Activated CD4-positive, alpha-beta T cell treated with anti-CD3 and anti-CD28 coated beads, Interleukin-2, amount 10 ng/mL, durations not matched to agents 7 days and 5 days (primary cell): ENCODE results near the gene ASIP. TPM values are rescaled to one million over a fixed set of nuclear protein-coding genes. Genes with fewer than 3 reads are reported as not detected.
A peak's percentile ranks its signal among the peaks of the same experiment; 100 is the strongest.
"Not testable (repeated sequence)": the region's sequence is repeated elsewhere in the genome, so short reads cannot be mapped to it uniquely, and the experiment has no call there.

Source experiments
- CTCF ChIA-PET: fragments of 350-600 bp; sonication (Branson Sonifier 250); formaldehyde crosslinking; loops from one replicate; lab custom pipeline; 2021; ENCODE audit warnings: antibody characterized with exemption; lab: Charles Lee
- POLR2A ChIA-PET: fragments of 350-600 bp; sonication (Branson Sonifier 250); formaldehyde crosslinking; loops from one replicate; lab custom pipeline; 2021; ENCODE audit warnings: antibody characterized with exemption; lab: Charles Lee
- DNase-seq: peaks from one replicate; pipeline ENCODE4 v3.0.0-alpha.2; 2020
- H3K27ac Mint-ChIP-seq: one replicate; pipeline ENCODE4 v1.8.0; 2021; ENCODE audit warnings: mild to moderate bottlenecking, moderate library complexity, mixed read lengths
- H3K27me3 Mint-ChIP-seq: one replicate; pipeline ENCODE4 v1.8.0; 2021; ENCODE audit warnings: mixed read lengths
- H3K36me3 Mint-ChIP-seq: one replicate; pipeline ENCODE4 v1.8.0; 2021; ENCODE audit warnings: low read depth, mixed read lengths
- H3K4me1 Mint-ChIP-seq: one replicate; pipeline ENCODE4 v1.8.0; 2021; ENCODE audit warnings: mixed read lengths
- H3K4me3 Mint-ChIP-seq: one replicate; pipeline ENCODE4 v1.8.0; 2021; ENCODE audit warnings: mild to moderate bottlenecking, moderate library complexity, mixed read lengths
- H3K9me3 Mint-ChIP-seq: one replicate; pipeline ENCODE4 v1.8.0; 2021; ENCODE audit warnings: mixed read lengths
- total RNA-seq, 2 experiments: library from RNA; stranded (reverse); gene quantifications; one replicate each; pipeline ENCODE4 v1.2.3, GENCODE V29; 2021

The ASIP gene
- total RNA-seq, 2 experiments from 2014 or later = not detected

GRCh38 chr20:34269996-34270627 is 28.9 kb downstream of the ASIP start:
- Mint-ChIP-seq H3K27ac (no peak overlapping the region), H3K4me1 (peaks cover 7% of the 10 kb centered on the region), H3K9me3 (no peaks in the 10 kb centered on the region), H3K27me3 (no peaks in the 10 kb centered on the region), H3K36me3 (peaks cover 9% of the 10 kb centered on the region), H3K4me3 (no peak overlapping the region)
- ChIA-PET POLR2A (no interaction called here), CTCF (interaction anchor here (0.7 kb wide), 2 partner anchors 202 to 1820 kb away, joined by 3 to 4 read pairs; no protein-coding TSS in a partner anchor)
- no peak for DNase-seq

GRCh38 chr20:34271956-34272355 is 30.7 kb downstream of the ASIP start:
- POLR2A ChIA-PET = no interaction called here
- H3K4me1 Mint-ChIP-seq = peaks cover 7% of the 10 kb centered on the region
- no peak overlapping the region for H3K27ac Mint-ChIP-seq
- H3K36me3 Mint-ChIP-seq = peaks cover 10% of the 10 kb centered on the region
- CTCF ChIA-PET = interaction anchor here (0.6 to 0.7 kb wide), 3 partner anchors 82 to 1031 kb away, joined by 3 to 4 read pairs (median 3); no protein-coding TSS in a partner anchor
- DNase-seq = no peak
- H3K27me3 Mint-ChIP-seq = no peaks in the 10 kb centered on the region
- no peak overlapping the region for H3K4me3 Mint-ChIP-seq
- H3K9me3 Mint-ChIP-seq = no peaks in the 10 kb centered on the region

GRCh38 chr20:34274694-34275093 is 33.5 kb downstream of the ASIP start:
- H3K27me3 Mint-ChIP-seq = no peaks in the 10 kb centered on the region
- H3K36me3 Mint-ChIP-seq = peaks cover 14% of the 10 kb centered on the region
- H3K9me3 Mint-ChIP-seq = no peaks in the 10 kb centered on the region
- H3K4me3 Mint-ChIP-seq = no peak overlapping the region
- ChIA-PET POLR2A (interaction anchor here (0.5 kb wide), 1 partner anchor 159 kb away, joined by 11 read pairs; no protein-coding TSS in a partner anchor), CTCF (interaction anchor here (0.9 to 1.2 kb wide), 3 partner anchors 14 to 199 kb away, joined by 3 to 4 read pairs (median 3); no protein-coding TSS in a partner anchor)
- DNase-seq = no peak
- no peaks in the 10 kb centered on the region for H3K4me1 Mint-ChIP-seq
- no peak overlapping the region for H3K27ac Mint-ChIP-seq

- no peak overlapping the region for H3K4me3 Mint-ChIP-seq
- ChIA-PET POLR2A (no interaction called here), CTCF (interaction anchor here (1.1 to 1.3 kb wide), 2 partner anchors 9 to 31 kb away, joined by 3 to 4 read pairs; no protein-coding TSS in a partner anchor)
- H3K27ac Mint-ChIP-seq = peak overlapping the region; percentile 17
- H3K4me1 Mint-ChIP-seq = no peaks in the 10 kb centered on the region
- DNase-seq = no peak
- peaks cover 5% of the 10 kb centered on the region for H3K36me3 Mint-ChIP-seq
- H3K27me3 Mint-ChIP-seq = no peaks in the 10 kb centered on the region
- H3K9me3 Mint-ChIP-seq = no peaks in the 10 kb centered on the region
Measured at GRCh38 chr20:34281177-34281576, 40.0 kb downstream of the ASIP start.

- ChIA-PET CTCF (no interaction called here), POLR2A (no interaction called here)
- Mint-ChIP-seq H3K4me1 (no peaks in the 10 kb centered on the region), H3K27ac (no peak overlapping the region), H3K9me3 (no peaks in the 10 kb centered on the region), H3K36me3 (peaks cover 5% of the 10 kb centered on the region), H3K27me3 (no peaks in the 10 kb centered on the region), H3K4me3 (no peak overlapping the region)
- no peak for DNase-seq
Measured at GRCh38 chr20:34282041-34282440, 40.8 kb downstream of the ASIP start.

- CTCF ChIA-PET = interaction anchor here (1.3 kb wide), 1 partner anchor 29 kb away, joined by 4 read pairs; no protein-coding TSS in a partner anchor
Measured at GRCh38 chr20:34283844-34284243, 42.6 kb downstream of the ASIP start.

GRCh38 chr20:34285450-34285849 is 44.2 kb downstream of the ASIP start:
- no peaks in the 10 kb centered on the region for H3K4me1 Mint-ChIP-seq
- no peaks in the 10 kb centered on the region for H3K27me3 Mint-ChIP-seq
- no peaks in the 10 kb centered on the region for H3K9me3 Mint-ChIP-seq
- CTCF ChIA-PET = interaction anchor here (1.2 kb wide), 1 partner anchor 11 kb away, joined by 4 read pairs; no protein-coding TSS in a partner anchor
- no peak for DNase-seq
- no peak overlapping the region for H3K27ac Mint-ChIP-seq
- no peak overlapping the region for H3K4me3 Mint-ChIP-seq
- POLR2A ChIA-PET = no interaction called here
- peaks cover 10% of the 10 kb centered on the region for H3K36me3 Mint-ChIP-seq

More at GRCh38 chr20:34283844-34284243, 42.6 kb downstream of the ASIP start:
- no peak for DNase-seq
- no peaks in the 10 kb centered on the region for H3K27me3 Mint-ChIP-seq
- H3K9me3 Mint-ChIP-seq = no peaks in the 10 kb centered on the region
- H3K27ac Mint-ChIP-seq = no peak overlapping the region
- POLR2A ChIA-PET = no interaction called here
- H3K4me3 Mint-ChIP-seq = no peak overlapping the region
- H3K4me1 Mint-ChIP-seq = no peaks in the 10 kb centered on the region
- peaks cover 3% of the 10 kb centered on the region for H3K36me3 Mint-ChIP-seq

- H3K27me3 Mint-ChIP-seq, H3K9me3 Mint-ChIP-seq, H3K4me3 Mint-ChIP-seq, DNase-seq, POLR2A ChIA-PET, H3K27ac Mint-ChIP-seq, H3K4me1 Mint-ChIP-seq: not testable (repeated sequence)
- CTCF ChIA-PET = interaction anchor here (0.7 to 0.8 kb wide), 3 partner anchors 18 to 499 kb away, joined by 3 read pairs; no protein-coding TSS in a partner anchor
- peaks cover 25% of the 10 kb centered on the region for H3K36me3 Mint-ChIP-seq
Measured at GRCh38 chr20:34287500-34287899, 46.3 kb downstream of the ASIP start.

GRCh38 chr20:34290471-34290870 is 49.2 kb downstream of the ASIP start:
- DNase-seq = no peak
- Mint-ChIP-seq H3K4me1 (no peaks in the 10 kb centered on the region), H3K4me3 (no peak overlapping the region), H3K9me3 (no peaks in the 10 kb centered on the region), H3K27ac (no peak overlapping the region), H3K36me3 (peaks cover 35% of the 10 kb centered on the region), H3K27me3 (no peaks in the 10 kb centered on the region)
- ChIA-PET POLR2A (no interaction called here), CTCF (interaction anchor here (1.2 to 2.1 kb wide), 3 partner anchors 9 to 12 kb away, joined by 3 to 6 read pairs (median 4); no protein-coding TSS in a partner anchor)

GRCh38 chr20:34292496-34292895 is 51.3 kb downstream of the ASIP start:
- no peak for DNase-seq
- CTCF ChIA-PET = no interaction called here
- Mint-ChIP-seq H3K27me3 (no peaks in the 10 kb centered on the region), H3K27ac (no peak overlapping the region), H3K4me3 (no peak overlapping the region), H3K4me1 (peaks cover under 1% of the 10 kb centered on the region), H3K9me3 (no peaks in the 10 kb centered on the region), H3K36me3 (peaks cover 32% of the 10 kb centered on the region)
- POLR2A ChIA-PET = no interaction called here

- CTCF ChIA-PET = no interaction called here
- Mint-ChIP-seq H3K9me3 (no peaks in the 10 kb centered on the region), H3K36me3 (peaks cover 32% of the 10 kb centered on the region), H3K4me3 (no peak overlapping the region), H3K27ac (no peak overlapping the region), H3K4me1 (peaks cover 2% of the 10 kb centered on the region), H3K27me3 (no peaks in the 10 kb centered on the region)
- POLR2A ChIA-PET = no interaction called here
- DNase-seq = no peak
Measured at GRCh38 chr20:34293119-34293518, 51.9 kb downstream of the ASIP start.

GRCh38 chr20:34293589-34293988 is 52.4 kb downstream of the ASIP start:
- H3K9me3 Mint-ChIP-seq = no peaks in the 10 kb centered on the region
- H3K4me3 Mint-ChIP-seq = no peak overlapping the region
- peaks cover 32% of the 10 kb centered on the region for H3K36me3 Mint-ChIP-seq
- no peaks in the 10 kb centered on the region for H3K27me3 Mint-ChIP-seq
- ChIA-PET CTCF (interaction anchor here (0.6 kb wide), 1 partner anchor 873 kb away, joined by 3 read pairs; no protein-coding TSS in a partner anchor), POLR2A (no interaction called here)
- peak overlapping the region; percentile 9 for H3K27ac Mint-ChIP-seq
- peaks cover 2% of the 10 kb centered on the region for H3K4me1 Mint-ChIP-seq
- no peak for DNase-seq

- H3K36me3 Mint-ChIP-seq = peaks cover 32% of the 10 kb centered on the region
Measured at GRCh38 chr20:34294563-34294962, 53.3 kb downstream of the ASIP start.

More at GRCh38 chr20:34294563-34294962, 53.3 kb downstream of the ASIP start:
- DNase-seq = no peak
- Mint-ChIP-seq H3K4me1 (peaks cover 2% of the 10 kb centered on the region), H3K9me3 (no peaks in the 10 kb centered on the region), H3K4me3 (no peak overlapping the region), H3K27ac (no peak overlapping the region), H3K27me3 (no peaks in the 10 kb centered on the region)
- CTCF ChIA-PET = no interaction called here
- POLR2A ChIA-PET = interaction anchor here (0.5 kb wide), 1 partner anchor 248 kb away, joined by 3 read pairs; no protein-coding TSS in a partner anchor
